Esophagus muscularis mucosa (tissue), 4 donors: ENCODE measurements around the gene IFNL1.

Experiments
- CTCF ChIP-seq, 3 experiments: fragments of 200-600 bp in 2 of 3; fragments of 450-650 bp in 1 of 3; sonication (generic) in 2 of 3; IDR thresholded peaks; one replicate each; pipeline ENCODE4 v1.5.1; 2017 to 2019; ENCODE audit warnings: antibody characterized with exemption in 3 of 3, mild to moderate bottlenecking in 2 of 3, moderate library complexity in 1 of 3
- EP300 ChIP-seq: sonication (generic); formaldehyde crosslinking; IDR thresholded peaks from one replicate; pipeline ENCODE4 v1.6.1; 2017; ENCODE audit warnings: antibody characterized with exemption
- POLR2A ChIP-seq: fragments of 450-650 bp; IDR thresholded peaks from one replicate; pipeline ENCODE4 v1.6.1; 2017; ENCODE audit warnings: antibody characterized with exemption, moderate library complexity, mild to moderate bottlenecking, low read depth
- POLR2AphosphoS5 ChIP-seq, 2 donors: sonication (generic); formaldehyde crosslinking; IDR thresholded peaks; one replicate each; pipeline ENCODE4 v1.6.1; 2017; ENCODE audit warnings: antibody characterized with exemption in 2 of 2

GRCh38 chr19:39307046-39307821, 11.0 kb downstream of the IFNL1 start:
- TF ChIP-seq CTCF (IDR thresholded peaks at IDR 0.05) (no peak), POLR2A (no peak), POLR2AphosphoS5 (IDR thresholded peaks at IDR 0.05) (no peak), EP300 (no peak)
